K562 (cell line): ENCODE data around the gene CCNL1. TPM values are rescaled to one million over a fixed set of nuclear protein-coding genes. Genes with fewer than 3 reads are reported as not detected.
A peak's percentile ranks its signal among the peaks of the same experiment; 100 is the strongest.

Experiments
- DACH1 ChIP-seq: fragments of 450-650 bp; IDR thresholded peaks from 2 replicates; pipeline ENCODE4 v1.6.1; 2018; ENCODE audit not compliant: partially characterized antibody
- EHMT2 ChIP-seq: fragments of 450-650 bp; IDR thresholded peaks from 2 replicates; pipeline ENCODE4 v1.6.1; 2018; ENCODE audit warnings: antibody characterized with exemption
- FOSL1 ChIP-seq: fragments of 200-800 bp; sonication (Bioruptor generic); conservative IDR thresholded peaks from 2 replicates; pipeline ENCODE4 v1.6.1; 2016; ENCODE audit warnings: missing genetic modification characterization, missing compliant biosample characterization
- GMEB1 ChIP-seq: fragments of 250-450 bp; sonication (Bioruptor Pico); IDR thresholded peaks from 2 replicates; pipeline ENCODE4 v1.4.0; 2020; ENCODE audit warnings: mild to moderate bottlenecking
- HNRNPK ChIP-seq: fragments of 200-400 bp; formaldehyde crosslinking; IDR thresholded peaks from one replicate; pipeline ENCODE4 v1.6.1; 2018; ENCODE audit warnings: mild to moderate bottlenecking, low read depth, low read length; ENCODE audit not compliant: poor library complexity, severe bottlenecking
- MYC ChIP-seq, 2 experiments: fragments of 250-450 bp in 1 of 2; sonication (Bioruptor Pico) in 1 of 2; IDR thresholded peaks; 2 replicates each; pipeline versions ENCODE4 v1.5.1 to v1.6.1; 2012 to 2021; ENCODE audit warnings: low read depth in 2 of 2, borderline replicate concordance in 1 of 2, improper control_type of control experiment in 1 of 2, low read length in 1 of 2, mild to moderate bottlenecking in 1 of 2, moderate library complexity in 1 of 2
- NR2C2 ChIP-seq, 2 experiments: fragments of 200-800 bp in 1 of 2; sonication (Bioruptor generic) in 1 of 2; sonication (generic) in 1 of 2; formaldehyde crosslinking in 1 of 2; IDR thresholded peaks; 2 replicates each; pipeline versions ENCODE4 v1.6.1 to v1.8.0; 2016 to 2022; ENCODE audit warnings: mild to moderate bottlenecking in 1 of 2, missing compliant biosample characterization in 1 of 2, missing genetic modification characterization in 1 of 2, missing genetic modification reagents in 1 of 2
- PHF20 ChIP-seq: fragments of 450-650 bp; IDR thresholded peaks from 2 replicates; pipeline ENCODE4 v1.6.1; 2018; ENCODE audit not compliant: partially characterized antibody
- SMARCA5 ChIP-seq: fragments of 450-650 bp; IDR thresholded peaks from 2 replicates; pipeline ENCODE4 v1.6.1; 2016
- SP1 ChIP-seq: sonication (generic); formaldehyde crosslinking; IDR thresholded peaks from 2 replicates; pipeline ENCODE4 v1.8.1; 2022; ENCODE audit warnings: mild to moderate bottlenecking, missing genetic modification reagents
- ZKSCAN8 ChIP-seq: fragments of 200-800 bp; sonication (Bioruptor generic); IDR thresholded peaks from 2 replicates; pipeline ENCODE4 v1.6.1; 2016; ENCODE audit warnings: missing genetic modification characterization, missing compliant biosample characterization
- ZNF592 ChIP-seq: fragments of 450-650 bp; IDR thresholded peaks from 2 replicates; pipeline ENCODE4 v1.6.1; 2017; ENCODE audit warnings: antibody characterized with exemption, mild to moderate bottlenecking
- ZNF609 ChIP-seq: sonication (generic); formaldehyde crosslinking; IDR thresholded peaks from 2 replicates; pipeline ENCODE4 v1.8.1; 2023; ENCODE audit warnings: missing genetic modification reagents, mild to moderate bottlenecking, borderline replicate concordance
- polyA plus RNA-seq, 8 experiments: library from polyadenylated mRNA; depleted of rRNA in 4 of 8; stranded (reverse) in 5 of 8; unstranded in 3 of 8; fragments of >200 nt; fragmentation: Nextera tagmentation in 2 of 8; fragmentation: Illumina TruSeq in 1 of 8; extraction: Ambion mirVana in 2 of 8; extraction: Trizol in 1 of 8; gene quantifications; 2 replicates each; pipeline versions ENCODE4 v1.2.1 to v1.2.3, GENCODE V29; 2011 to 2014; ENCODE audit warnings: inconsistent platforms in 1 of 8, missing spikeins in 1 of 8
- total RNA-seq, 7 experiments: library from RNA; depleted of rRNA in 6 of 7; stranded (reverse); fragments of >200 nt in 6 of 7; fragmentation: Illumina TruSeq in 2 of 7; extraction: Trizol in 2 of 7; gene quantifications; 2 replicates each; pipeline versions ENCODE4 v1.2.1 to v1.2.3, GENCODE V29; 2011 to 2021; ENCODE audit warnings: low replicate concordance in 1 of 7

Gene CCNL1
- total and polyA plus RNA-seq, 9 of the 15 experiments (the other 6 are each of a cell fraction or from before 2014, with no cell fraction given) = 16.1 to 186 (median 132) TPM

- TF ChIP-seq MYC (IDR thresholded peaks at IDR 0.05; ENCODE audit: low read depth, low read length) (no peak), MYC (CRISPR knock-in tag; IDR thresholded peaks at IDR 0.05; ENCODE audit: borderline replicate concordance, low read depth) (0 out of 2 replicates have a peak, but pooled peaks have one; percentile 27), NR2C2 (CRISPR knock-in tag; IDR thresholded peaks at IDR 0.05) (no peak), NR2C2 (tag; IDR thresholded peaks at IDR 0.05) (0 out of 2 replicates have a peak, but pooled peaks have one; percentile 64), PHF20 (peak; percentile 18), EHMT2 (0 out of 2 replicates have a peak, but pooled peaks have one; percentile 35), DACH1 (no peak), SMARCA5 (no peak), FOSL1 (tag) (no peak), HNRNPK (no peak), ZNF592 (no peak), ZKSCAN8 (CRISPR knock-in tag) (peak; percentile 77), ZNF609 (CRISPR knock-in tag) (no peak), SP1 (CRISPR knock-in tag) (no peak), GMEB1 (CRISPR knock-in tag) (no peak)
These were observed 30.0 kb downstream of the CCNL1 start (continued) for GRCh38 chr3:157129803-157130466.
